ENCODE measurements around the gene NPEPL1. TPM values are rescaled to one million over a fixed set of nuclear protein-coding genes. Genes with fewer than 3 reads are reported as not detected.

The NPEPL1 gene
- total and polyA plus RNA-seq, 8 donors: 15.3 to 134 (median 37.8) TPM

GRCh38 chr20:58699623-58700107, 7.1 kb downstream of the NPEPL1 start:
- no peaks in the 10 kb centered on the region for H3K27me3 ChIP-seq
- intact Hi-C loops (cut with DNase I; ENCODE audit: low total_unique reads): no loop called here
- DNase-seq: no peak
- no peak overlapping the region for H3K4me3 ChIP-seq
- TF ChIP-seq EP300 (IDR thresholded peaks at IDR 0.05) (no peak), POLR2A (IDR thresholded peaks at IDR 0.05) (no peak), CTCF (IDR thresholded peaks at IDR 0.05) (no peak)
- H3K36me3 ChIP-seq: peaks cover 50 to 99% (median 96%) of the 10 kb centered on the region in 4 donors
- 79 to 91% (median 90%) methylated on average over 9 of the region's 9 CpGs for WGBS, 5 donors
- H3K27ac ChIP-seq: peak overlapping the region in 2 of 5 donors; percentile 29 to 38
- H3K4me1 ChIP-seq: peaks cover 0 to 3% (median 2%) of the 10 kb centered on the region in 4 donors
- H3K9me3 ChIP-seq: no peaks in the 10 kb centered on the region

GRCh38 chr20:58700121-58700821, 7.7 kb downstream of the NPEPL1 start:
- Histone ChIP-seq H3K36me3 (peaks cover 50 to 100% (median 99%) of the 10 kb centered on the region in 4 donors), H3K27ac (no peak overlapping the region), H3K27me3 (no peaks in the 10 kb centered on the region), H3K4me3 (no peak overlapping the region), H3K9me3 (no peaks in the 10 kb centered on the region), H3K4me1 (no peaks in the 10 kb centered on the region)
- intact Hi-C loops (cut with DNase I; ENCODE audit: low total_unique reads): no loop called here
- no peak for TF ChIP-seq CTCF (IDR thresholded peaks at IDR 0.05)
- TF ChIP-seq EP300 (IDR thresholded peaks at IDR 0.05): no peak
- TF ChIP-seq POLR2AphosphoS5 (IDR thresholded peaks at IDR 0.05): no peak
- no peak for TF ChIP-seq POLR2A (IDR thresholded peaks at IDR 0.05)
- DNase-seq: no peak
- WGBS, 5 donors: 82 to 90% (median 89%) methylated on average over 11 of the region's 11 CpGs

GRCh38 chr20:58700823-58701222, 8.2 kb downstream of the NPEPL1 start:
- H3K9me3 ChIP-seq: no peaks in the 10 kb centered on the region
- intact Hi-C loops (cut with DNase I; ENCODE audit: low total_unique reads): no loop called here
- H3K4me1 ChIP-seq: no peaks in the 10 kb centered on the region
- WGBS, 5 donors: 91 to 97% (median 95%) methylated on average over 4 to 11 of the region's 11 CpGs
- DNase-seq: no peak
- H3K27me3 ChIP-seq: no peaks in the 10 kb centered on the region
- H3K4me3 ChIP-seq: no peak overlapping the region
- TF ChIP-seq POLR2A (IDR thresholded peaks at IDR 0.05): no peak
- no peak for TF ChIP-seq CTCF (IDR thresholded peaks at IDR 0.05)
- no peak for TF ChIP-seq EP300 (IDR thresholded peaks at IDR 0.05)
- TF ChIP-seq POLR2AphosphoS5 (IDR thresholded peaks at IDR 0.05): no peak
- H3K27ac ChIP-seq: no peak overlapping the region
- peaks cover 50 to 100% (median 99%) of the 10 kb centered on the region in 4 donors for H3K36me3 ChIP-seq

- H3K27me3 ChIP-seq: no peaks in the 10 kb centered on the region
- WGBS, 5 donors: 94 to 95% (median 95%) methylated on average over 27 to 29 of the region's 29 CpGs
- peaks cover 49 to 100% (median 98%) of the 10 kb centered on the region in 4 donors for H3K36me3 ChIP-seq
- no peaks in the 10 kb centered on the region for H3K4me1 ChIP-seq
- H3K4me3 ChIP-seq: no peak overlapping the region
- H3K27ac ChIP-seq: no peak overlapping the region
- intact Hi-C loops (cut with DNase I; ENCODE audit: low total_unique reads): no loop called here
- DNase-seq: no peak
- H3K9me3 ChIP-seq: no peaks in the 10 kb centered on the region
- TF ChIP-seq CTCF (IDR thresholded peaks at IDR 0.05) (no peak), EP300 (IDR thresholded peaks at IDR 0.05) (no peak), POLR2A (IDR thresholded peaks at IDR 0.05) (no peak), POLR2AphosphoS5 (IDR thresholded peaks at IDR 0.05) (no peak)
Measured at GRCh38 chr20:58701431-58702160, 9.0 kb downstream of the NPEPL1 start.
